Suprapubic skin (tissue), 4 donors: ENCODE results near the gene DNM3. TPM values are rescaled to one million over a fixed set of nuclear protein-coding genes. Genes with fewer than 3 reads are reported as not detected.

Experiments
- DNase-seq, 2 donors: peaks; one replicate each; pipeline ENCODE4 v3.0.0-alpha.2; 2019; ENCODE audit warnings: low spot score in 2 of 2
- H3K27ac ChIP-seq: fragments of 200-600 bp; sonication (generic); one replicate; pipeline ENCODE4 v1.5.1; 2019
- H3K27me3 ChIP-seq: fragments of 200-600 bp; sonication (generic); one replicate; pipeline ENCODE4 v1.5.1; 2019
- H3K36me3 ChIP-seq: fragments of 200-600 bp; sonication (generic); one replicate; pipeline ENCODE4 v1.5.1; 2019
- H3K4me1 ChIP-seq: fragments of 200-600 bp; sonication (generic); one replicate; pipeline ENCODE4 v1.5.1; 2019
- H3K4me3 ChIP-seq: fragments of 200-600 bp; sonication (generic); one replicate; pipeline ENCODE4 v1.5.1; 2019; ENCODE audit warnings: mild to moderate bottlenecking
- H3K9me3 ChIP-seq: fragments of 200-600 bp; sonication (generic); one replicate; pipeline ENCODE4 v1.5.1; 2019
- EP300 ChIP-seq: sonication (generic); formaldehyde crosslinking; IDR thresholded peaks from one replicate; pipeline ENCODE4 v1.6.1; 2017; ENCODE audit warnings: antibody characterized with exemption
- POLR2A ChIP-seq, 2 donors: fragments of 450-650 bp; IDR thresholded peaks; one replicate each; pipeline ENCODE4 v1.6.1; 2017; ENCODE audit warnings: antibody characterized with exemption in 2 of 2, mild to moderate bottlenecking in 2 of 2, moderate library complexity in 2 of 2
- POLR2AphosphoS5 ChIP-seq, 3 donors: sonication (generic); formaldehyde crosslinking; IDR thresholded peaks; one replicate each; pipeline ENCODE4 v1.6.1; 2017; ENCODE audit warnings: antibody characterized with exemption in 3 of 3
- WGBS: methylation state at CpG from one replicate; pipeline ENCODE4 v1.1.5; 2018; 5-methylcytosine and 5-hydroxymethylcytosine counted together
- total RNA-seq, 4 donors: library from RNA; depleted of rRNA; stranded (reverse); fragments of >200 nt; gene quantifications; one replicate each; pipeline ENCODE4 v1.1.0, GENCODE V29; 2016
- TF ChIP-seq, protein P1 (sequence below), 2 donors: fragments of 200-600 bp in 1 of 2; fragments of 450-650 bp in 1 of 2; sonication (generic) in 1 of 2; IDR thresholded peaks; one replicate each; pipeline ENCODE4 v1.5.1; 2016 to 2019; ENCODE audit warnings: antibody characterized with exemption in 2 of 2, mild to moderate bottlenecking in 1 of 2, moderate library complexity in 1 of 2

DNM3 gene
- total RNA-seq, 4 donors from 2014 or later = 1.6 to 11.7 (median 3.7) TPM

DNA sequence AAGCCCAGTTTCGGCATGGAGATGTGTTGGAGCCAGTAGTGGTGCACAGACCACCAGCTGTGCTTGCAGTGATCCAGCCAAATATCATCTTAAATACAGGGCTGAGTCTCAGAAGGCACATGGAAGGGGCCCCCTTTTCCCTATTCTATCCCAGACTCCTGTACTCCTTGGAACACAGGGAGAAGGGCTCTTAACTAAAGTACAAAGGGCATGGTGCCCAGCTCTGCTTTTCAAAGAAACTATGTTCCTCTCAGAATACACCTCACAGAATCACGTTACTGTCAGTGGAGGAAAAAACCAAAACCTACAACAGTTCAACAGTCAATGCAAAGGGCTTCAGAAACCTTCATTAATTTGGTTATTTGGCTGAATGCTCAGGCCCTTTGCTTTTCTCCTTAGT lies 398.6 kb downstream of the DNM3 start:
- Histone ChIP-seq H3K36me3 (no peaks in the 10 kb centered on the region), H3K27me3 (no peaks in the 10 kb centered on the region), H3K27ac (no peak overlapping the region), H3K9me3 (no peaks in the 10 kb centered on the region), H3K4me1 (no peaks in the 10 kb centered on the region), H3K4me3 (no peak overlapping the region)
- TF ChIP-seq POLR2AphosphoS5 (IDR thresholded peaks at IDR 0.05) = no peak
- TF ChIP-seq POLR2A (IDR thresholded peaks at IDR 0.05) = no peak
- TF ChIP-seq, protein P1, sequence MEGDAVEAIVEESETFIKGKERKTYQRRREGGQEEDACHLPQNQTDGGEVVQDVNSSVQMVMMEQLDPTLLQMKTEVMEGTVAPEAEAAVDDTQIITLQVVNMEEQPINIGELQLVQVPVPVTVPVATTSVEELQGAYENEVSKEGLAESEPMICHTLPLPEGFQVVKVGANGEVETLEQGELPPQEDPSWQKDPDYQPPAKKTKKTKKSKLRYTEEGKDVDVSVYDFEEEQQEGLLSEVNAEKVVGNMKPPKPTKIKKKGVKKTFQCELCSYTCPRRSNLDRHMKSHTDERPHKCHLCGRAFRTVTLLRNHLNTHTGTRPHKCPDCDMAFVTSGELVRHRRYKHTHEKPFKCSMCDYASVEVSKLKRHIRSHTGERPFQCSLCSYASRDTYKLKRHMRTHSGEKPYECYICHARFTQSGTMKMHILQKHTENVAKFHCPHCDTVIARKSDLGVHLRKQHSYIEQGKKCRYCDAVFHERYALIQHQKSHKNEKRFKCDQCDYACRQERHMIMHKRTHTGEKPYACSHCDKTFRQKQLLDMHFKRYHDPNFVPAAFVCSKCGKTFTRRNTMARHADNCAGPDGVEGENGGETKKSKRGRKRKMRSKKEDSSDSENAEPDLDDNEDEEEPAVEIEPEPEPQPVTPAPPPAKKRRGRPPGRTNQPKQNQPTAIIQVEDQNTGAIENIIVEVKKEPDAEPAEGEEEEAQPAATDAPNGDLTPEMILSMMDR (IDR thresholded peaks at IDR 0.05) = no peak
- TF ChIP-seq EP300 = no peak
- 70% methylated on average over 2 of the region's 2 CpGs for WGBS
- no peak for DNase-seq

DNA sequence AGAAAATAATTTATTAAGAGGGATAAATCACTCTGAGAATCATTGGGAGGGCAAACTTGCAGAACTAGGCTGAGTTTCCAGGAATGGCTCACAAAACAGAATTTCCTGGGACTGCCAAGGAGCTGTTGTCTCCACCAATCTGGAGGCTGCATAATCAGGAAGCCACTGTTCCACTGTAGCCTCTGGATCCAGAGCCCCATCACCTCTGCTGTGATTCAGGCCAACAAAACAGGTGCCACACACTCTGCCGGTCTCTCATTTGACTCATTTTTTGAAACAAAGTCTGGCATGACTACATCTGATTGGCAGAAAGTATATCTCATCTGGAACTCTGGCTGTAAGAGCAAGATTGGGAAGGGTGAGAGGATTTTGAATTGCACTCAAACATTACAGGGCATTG lies 400.2 kb downstream of the DNM3 start:
- no peak overlapping the region for H3K27ac ChIP-seq
- no peaks in the 10 kb centered on the region for H3K27me3 ChIP-seq
- H3K9me3 ChIP-seq = no peaks in the 10 kb centered on the region
- 50% methylated on average over 1 of the region's 1 CpG for WGBS
- no peak for DNase-seq
- H3K36me3 ChIP-seq = no peaks in the 10 kb centered on the region
- TF ChIP-seq POLR2A (IDR thresholded peaks at IDR 0.05) (no peak), EP300 (no peak), POLR2AphosphoS5 (IDR thresholded peaks at IDR 0.05) (no peak)
- TF ChIP-seq, protein P1 (IDR thresholded peaks at IDR 0.05) = no peak
- H3K4me1 ChIP-seq = no peaks in the 10 kb centered on the region
- no peak overlapping the region for H3K4me3 ChIP-seq

DNA sequence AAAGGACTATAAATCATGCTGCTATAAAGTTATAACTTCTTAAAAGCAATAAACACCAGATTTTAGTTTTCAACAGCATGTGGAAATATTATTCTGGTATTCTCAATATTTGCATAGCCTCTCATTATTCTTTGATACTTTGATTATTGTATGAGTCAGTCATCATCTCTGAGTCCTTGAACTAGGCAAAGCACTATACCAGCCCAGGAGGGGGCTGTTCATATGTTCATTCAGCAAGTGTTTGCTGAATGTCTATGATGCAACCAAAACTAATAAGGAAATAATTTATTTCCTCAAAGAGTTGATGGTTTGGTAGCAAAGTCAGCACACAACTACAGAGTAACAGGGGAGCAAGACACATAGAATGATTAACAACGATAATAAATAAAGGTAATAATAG lies 403.6 kb downstream of the DNM3 start:
- Histone ChIP-seq H3K36me3 (no peaks in the 10 kb centered on the region), H3K27ac (no peak overlapping the region), H3K9me3 (no peaks in the 10 kb centered on the region), H3K4me3 (no peak overlapping the region), H3K27me3 (no peaks in the 10 kb centered on the region), H3K4me1 (no peaks in the 10 kb centered on the region)
- 92% methylated on average over 1 of the region's 1 CpG for WGBS
- no peak for TF ChIP-seq POLR2A (IDR thresholded peaks at IDR 0.05)
- TF ChIP-seq EP300 = no peak
- TF ChIP-seq, protein P1 (IDR thresholded peaks at IDR 0.05) = no peak
- TF ChIP-seq POLR2AphosphoS5 (IDR thresholded peaks at IDR 0.05) = no peak
- no peak for DNase-seq

DNA sequence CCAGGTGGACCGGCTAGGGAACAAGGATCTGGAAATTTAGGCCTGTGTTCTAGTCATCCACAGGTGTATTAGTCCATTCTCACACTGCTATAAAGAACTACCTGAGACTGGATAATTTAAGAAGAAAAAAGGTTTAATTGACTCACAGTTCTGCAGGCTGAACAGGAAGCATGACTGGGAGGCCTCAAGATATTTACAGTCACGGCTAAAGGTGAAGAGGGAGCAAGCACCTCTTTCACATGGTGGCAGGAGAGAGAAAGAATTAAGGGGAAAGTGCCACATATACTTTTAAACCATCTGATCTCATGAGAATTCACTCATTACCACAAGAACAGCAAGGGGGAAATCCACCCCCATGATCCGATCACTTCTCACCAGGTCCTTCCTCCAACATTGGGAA lies 404.5 kb downstream of the DNM3 start:
- 82% methylated on average over 3 of the region's 3 CpGs for WGBS
- Histone ChIP-seq H3K9me3 (no peaks in the 10 kb centered on the region), H3K4me3 (no peak overlapping the region), H3K27ac (no peak overlapping the region), H3K36me3 (no peaks in the 10 kb centered on the region), H3K4me1 (no peaks in the 10 kb centered on the region), H3K27me3 (no peaks in the 10 kb centered on the region)
- no peak for TF ChIP-seq EP300
- TF ChIP-seq, protein P1 (IDR thresholded peaks at IDR 0.05) = no peak
- no peak for TF ChIP-seq POLR2AphosphoS5 (IDR thresholded peaks at IDR 0.05)
- no peak for TF ChIP-seq POLR2A (IDR thresholded peaks at IDR 0.05)
- DNase-seq = no peak

DNA sequence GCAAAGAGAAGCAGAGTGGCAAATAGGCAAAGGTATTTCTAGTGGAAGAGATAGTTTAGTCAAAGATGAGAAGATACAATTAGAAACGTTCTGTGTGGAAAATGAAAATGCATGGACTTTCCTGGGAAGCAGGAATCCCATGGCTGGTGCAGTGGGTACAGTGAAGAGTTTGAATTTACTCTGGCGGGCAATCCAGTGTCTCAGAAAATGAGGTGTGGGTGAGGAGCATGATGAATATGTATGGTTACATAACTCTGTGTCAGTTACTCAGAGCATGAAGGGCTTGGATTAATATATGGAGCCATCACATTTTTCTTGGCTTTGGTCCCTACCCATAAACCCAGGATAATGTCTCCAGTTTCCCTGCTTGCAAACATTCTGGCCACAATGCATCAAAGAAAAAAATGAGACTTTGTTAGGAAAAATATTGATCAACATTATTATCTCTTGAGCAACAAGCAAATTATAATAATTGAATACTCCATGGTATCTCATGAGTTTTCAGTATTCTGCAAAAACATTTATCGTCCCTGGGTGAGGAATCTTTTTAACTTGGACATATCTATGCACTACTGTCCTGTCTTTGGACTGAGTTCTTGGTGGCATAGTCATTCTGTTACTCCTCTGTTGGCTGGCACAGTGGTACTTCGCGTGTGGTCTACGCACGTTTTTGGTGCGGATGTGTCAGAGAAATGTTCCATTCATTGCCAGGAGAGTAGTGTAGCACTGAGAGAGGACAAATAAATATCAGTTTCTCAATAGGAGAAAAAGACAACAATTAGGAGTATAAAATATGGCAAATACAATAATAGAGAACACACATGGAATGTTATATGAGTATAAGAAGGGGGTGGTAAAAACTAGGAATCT lies 405.5 kb downstream of the DNM3 start:
- H3K4me1 ChIP-seq = no peaks in the 10 kb centered on the region
- no peak overlapping the region for H3K4me3 ChIP-seq
- H3K27ac ChIP-seq = no peak overlapping the region
- TF ChIP-seq POLR2AphosphoS5 (IDR thresholded peaks at IDR 0.05) = no peak
- TF ChIP-seq POLR2A (IDR thresholded peaks at IDR 0.05) = no peak
- TF ChIP-seq, protein P1 (IDR thresholded peaks at IDR 0.05) = no peak
- no peak for TF ChIP-seq EP300
- H3K9me3 ChIP-seq = no peaks in the 10 kb centered on the region
- H3K27me3 ChIP-seq = no peaks in the 10 kb centered on the region
- no peak for DNase-seq
- H3K36me3 ChIP-seq = no peaks in the 10 kb centered on the region
- WGBS = 81% methylated on average over 8 of the region's 8 CpGs
